Kidney (tissue), 14 donors: ENCODE measurements around the gene TBC1D32. TPM values are rescaled to one million over a fixed set of nuclear protein-coding genes. Genes with fewer than 3 reads are reported as not detected.

Experiments
- DNase-seq, 5 donors: peaks; one replicate each; pipeline ENCODE4 v3.0.0-alpha.2; 2013 to 2020
- FAIRE-seq: peaks from 2 replicates; lab custom pipeline; 2012; peaks lifted over from hg19 to GRCh38; lab: Jason Lieb, UNC
- H3K27ac ChIP-seq, 2 donors: one replicate each; pipeline ENCODE4 v1.7.0; 2013; ENCODE audit warnings: low read depth in 2 of 2, low read length in 2 of 2, inconsistent platforms in 1 of 2
- H3K27me3 ChIP-seq: one replicate; pipeline ENCODE4 v1.7.1; 2013; ENCODE audit warnings: low read length, inconsistent platforms; ENCODE audit not compliant: control insufficient read depth, insufficient read depth
- H3K36me3 ChIP-seq, 3 donors: one replicate each; pipeline versions ENCODE4 v1.7.0 to v1.7.1; 2013; ENCODE audit warnings: low read length in 3 of 3, control low read depth in 1 of 3, inconsistent platforms in 1 of 3; ENCODE audit not compliant: insufficient read depth in 3 of 3, control insufficient read depth in 2 of 3
- H3K4me1 ChIP-seq, 3 donors: one replicate each; pipeline versions ENCODE4 v1.7.0 to v1.7.1; 2013; ENCODE audit warnings: low read length in 3 of 3, inconsistent platforms in 1 of 3, low read depth in 1 of 3; ENCODE audit not compliant: control insufficient read depth in 2 of 3, insufficient read depth in 2 of 3
- H3K4me3 ChIP-seq, 3 donors: one replicate each; pipeline versions ENCODE4 v1.7.0 to v1.8.1; 2013; ENCODE audit warnings: low read length in 3 of 3, control low read depth in 1 of 3, inconsistent platforms in 1 of 3
- H3K9ac ChIP-seq, 3 donors: one replicate each; pipeline versions ENCODE4 v1.7.0 to v1.7.1; 2013; ENCODE audit warnings: low read length in 3 of 3, control low read depth in 1 of 3, inconsistent platforms in 1 of 3
- H3K9me3 ChIP-seq, 3 donors: one replicate each; pipeline versions ENCODE4 v1.7.0 to v1.7.1; 2013; ENCODE audit warnings: low read length in 3 of 3, control low read depth in 1 of 3, inconsistent platforms in 1 of 3; ENCODE audit not compliant: control insufficient read depth in 2 of 3, insufficient read depth in 1 of 3
- intact Hi-C: fragments of 100-400 bp; cut with DNase I; formaldehyde crosslinking; loops from one replicate; pipeline ENCODE4 v1.11.1; 2022
- polyA plus RNA-seq: library from polyadenylated mRNA; stranded (reverse); fragments of 350-450 nt; fragmentation: Illumina TruSeq; extraction: RNeasy Lipid Tissue Mini Kit (QIAGEN cat#74804); gene quantifications from one replicate; pipeline ENCODE4 v1.2.3, GENCODE V29; 2014; ENCODE audit warnings: low read depth, low replicate concordance; ENCODE audit not compliant: insufficient read depth
- total RNA-seq: library from RNA; stranded (reverse); fragmentation: NEBNext Ultra II Directional; extraction: Animal tissue kit (Norgen Biotek cat#: 25700); gene quantifications from one replicate; pipeline ENCODE4 v1.2.1, GENCODE V29; 2021
- TF ChIP-seq, protein P1 (sequence below): IDR thresholded peaks from 3 replicates; pipeline ENCODE4 v1.5.1; 2012; ENCODE audit warnings: mild to moderate bottlenecking, moderate library complexity, borderline replicate concordance; ENCODE audit not compliant: insufficient read depth; ENCODE audit errors: extremely low read depth
- donor health status: control.
- donor health status: control.
- donor health status: control.
- donor health status: control.
- donor health status: control.
- donor health status: DM: yes; HTN: yes; CAD: no.
- donor health status: Normal renal cell carcinoma (clear cell type).

Gene TBC1D32
- total and polyA plus RNA-seq, 2 donors from 2014 or later, result 1.9 to 12.4 TPM

DNA sequence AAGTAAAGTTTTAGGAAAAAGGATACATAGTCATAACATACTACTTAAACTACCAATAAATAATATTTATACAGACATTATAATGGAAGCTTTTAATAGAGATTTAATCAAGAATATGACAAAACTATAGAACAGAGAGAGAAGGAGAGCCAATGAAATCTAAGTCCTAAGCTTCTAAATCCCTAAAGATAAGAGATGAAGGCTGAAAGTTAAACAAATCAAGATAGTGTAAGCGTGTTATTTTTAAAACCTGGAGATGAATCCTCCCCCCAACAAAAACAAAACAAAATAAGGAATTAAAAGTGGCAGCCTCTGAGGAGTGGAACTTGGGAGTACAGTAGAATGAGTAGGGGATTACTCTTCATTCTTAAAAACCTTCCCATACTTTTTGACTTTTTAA is 145.9 kb downstream of the TBC1D32 start:
- Histone ChIP-seq H3K27ac (no peak overlapping the region), H3K9me3 (no peaks in the 10 kb centered on the region), H3K4me1 (no peaks in the 10 kb centered on the region), H3K27me3 (no peaks in the 10 kb centered on the region), H3K9ac (no peak overlapping the region), H3K4me3 (no peak overlapping the region), H3K36me3 (no peaks in the 10 kb centered on the region)
- TF ChIP-seq, protein P1, sequence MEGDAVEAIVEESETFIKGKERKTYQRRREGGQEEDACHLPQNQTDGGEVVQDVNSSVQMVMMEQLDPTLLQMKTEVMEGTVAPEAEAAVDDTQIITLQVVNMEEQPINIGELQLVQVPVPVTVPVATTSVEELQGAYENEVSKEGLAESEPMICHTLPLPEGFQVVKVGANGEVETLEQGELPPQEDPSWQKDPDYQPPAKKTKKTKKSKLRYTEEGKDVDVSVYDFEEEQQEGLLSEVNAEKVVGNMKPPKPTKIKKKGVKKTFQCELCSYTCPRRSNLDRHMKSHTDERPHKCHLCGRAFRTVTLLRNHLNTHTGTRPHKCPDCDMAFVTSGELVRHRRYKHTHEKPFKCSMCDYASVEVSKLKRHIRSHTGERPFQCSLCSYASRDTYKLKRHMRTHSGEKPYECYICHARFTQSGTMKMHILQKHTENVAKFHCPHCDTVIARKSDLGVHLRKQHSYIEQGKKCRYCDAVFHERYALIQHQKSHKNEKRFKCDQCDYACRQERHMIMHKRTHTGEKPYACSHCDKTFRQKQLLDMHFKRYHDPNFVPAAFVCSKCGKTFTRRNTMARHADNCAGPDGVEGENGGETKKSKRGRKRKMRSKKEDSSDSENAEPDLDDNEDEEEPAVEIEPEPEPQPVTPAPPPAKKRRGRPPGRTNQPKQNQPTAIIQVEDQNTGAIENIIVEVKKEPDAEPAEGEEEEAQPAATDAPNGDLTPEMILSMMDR, result no peak
- FAIRE-seq, result no peak
- DNase-seq, result no peak
- intact Hi-C loops, result no loop called here

DNA sequence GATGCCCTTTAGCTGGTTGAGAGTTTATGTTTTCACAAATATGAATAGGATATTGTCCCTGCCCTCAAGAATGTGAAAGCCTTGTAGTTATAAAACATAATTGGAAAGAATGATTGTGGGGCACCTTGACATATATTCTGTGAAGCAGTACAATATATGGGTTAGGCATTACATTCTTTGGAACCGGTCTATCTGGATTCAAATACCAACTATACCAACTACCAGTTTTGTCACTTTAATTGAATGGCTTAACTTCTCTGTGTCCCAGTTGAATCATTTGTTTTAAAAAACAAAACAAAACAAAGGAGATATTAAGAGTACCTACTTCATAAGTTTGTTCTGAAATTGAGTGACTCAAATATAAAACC is 146.5 kb downstream of the TBC1D32 start:
- no peaks in the 10 kb centered on the region for H3K9me3 ChIP-seq
- intact Hi-C loops, result no loop called here
- H3K36me3 ChIP-seq, result no peaks in the 10 kb centered on the region
- no peak overlapping the region for H3K27ac ChIP-seq
- H3K4me3 ChIP-seq, result no peak overlapping the region
- no peak for FAIRE-seq
- no peaks in the 10 kb centered on the region for H3K27me3 ChIP-seq
- no peak overlapping the region for H3K9ac ChIP-seq
- peak in 2 of 5 donors; percentile 33 to 36 for DNase-seq
- no peaks in the 10 kb centered on the region for H3K4me1 ChIP-seq
- TF ChIP-seq, protein P1, result no peak

DNA sequence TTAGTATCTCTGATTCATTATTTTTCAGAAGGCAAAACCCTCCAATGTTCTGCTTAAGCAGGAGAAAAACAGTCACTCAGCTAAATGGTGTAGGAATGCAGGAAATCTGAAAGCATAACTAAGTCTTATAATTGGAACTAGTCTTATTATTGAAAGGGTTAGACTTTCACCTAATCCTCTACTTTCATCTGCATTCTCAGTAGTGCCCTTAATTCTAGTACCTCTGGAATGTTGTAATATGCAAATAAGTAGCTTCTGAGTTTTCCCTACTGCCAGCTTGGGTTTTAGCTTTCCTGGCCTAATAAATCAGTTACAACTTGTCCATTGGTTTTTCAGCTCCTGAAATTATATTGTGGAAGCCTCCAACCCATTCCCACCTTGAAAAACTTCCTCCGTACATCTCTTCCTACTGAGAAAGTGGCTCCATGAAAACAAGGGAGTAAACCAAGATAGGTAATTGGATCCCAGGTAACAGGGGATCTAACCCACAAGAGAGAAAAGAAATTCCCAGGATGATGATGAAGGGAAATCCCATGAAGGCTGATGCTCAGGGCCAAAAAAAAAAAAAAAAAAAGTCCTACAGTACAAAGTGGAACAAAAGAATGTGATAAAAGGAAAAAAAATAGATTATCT is 147.0 kb downstream of the TBC1D32 start:
- H3K9ac ChIP-seq, result no peak overlapping the region
- H3K9me3 ChIP-seq, result no peaks in the 10 kb centered on the region
- FAIRE-seq, result no peak
- peak in 1 of 5 donors; percentile 13 for DNase-seq
- no peak overlapping the region for H3K27ac ChIP-seq
- no peaks in the 10 kb centered on the region for H3K36me3 ChIP-seq
- no peaks in the 10 kb centered on the region for H3K27me3 ChIP-seq
- no peak overlapping the region for H3K4me3 ChIP-seq
- intact Hi-C loops, result no loop called here
- TF ChIP-seq, protein P1, result no peak
- no peaks in the 10 kb centered on the region for H3K4me1 ChIP-seq

DNA sequence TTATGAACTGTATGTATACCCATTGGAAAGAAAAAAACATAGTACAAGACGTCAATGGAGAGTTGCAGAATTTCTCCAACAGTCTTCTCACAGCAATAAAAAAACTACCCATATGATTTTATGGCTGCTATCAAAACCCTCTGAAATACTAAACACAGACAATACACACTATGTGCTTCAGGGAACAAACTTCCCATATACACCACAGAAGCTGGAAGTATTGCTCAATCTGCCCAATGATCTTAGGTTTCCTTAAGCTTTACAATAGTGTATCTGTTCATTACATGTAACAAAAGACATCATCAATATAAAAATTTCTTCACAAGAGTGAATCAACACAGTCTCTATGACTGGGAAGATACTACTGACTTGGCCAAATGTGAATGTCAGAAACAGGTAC is 150.5 kb downstream of the TBC1D32 start:
- Histone ChIP-seq H3K4me3 (no peak overlapping the region), H3K27ac (no peak overlapping the region), H3K36me3 (no peaks in the 10 kb centered on the region), H3K9ac (no peak overlapping the region), H3K4me1 (no peaks in the 10 kb centered on the region), H3K27me3 (no peaks in the 10 kb centered on the region), H3K9me3 (no peaks in the 10 kb centered on the region)
- FAIRE-seq (no peak), DNase-seq (no peak)
- intact Hi-C loops, result no loop called here
- TF ChIP-seq, protein P1, result no peak
